Muscle layer of duodenum (tissue), 2 donors: ENCODE data around the gene CYTH3.
A peak's percentile ranks its signal among the peaks of the same experiment; 100 is the strongest.
"Not testable (repeated sequence)": the region's sequence is repeated elsewhere in the genome, so short reads cannot be mapped to it uniquely, and the experiment has no call there.

Source experiments
- H3K27ac ChIP-seq: one replicate; pipeline ENCODE4 v1.7.0; 2013; ENCODE audit warnings: mild to moderate bottlenecking, low read length
- H3K27me3 ChIP-seq: one replicate; pipeline ENCODE4 v1.7.0; 2013; ENCODE audit warnings: low read depth, mild to moderate bottlenecking, control low read depth, low read length
- H3K36me3 ChIP-seq, 2 donors: one replicate each; pipeline ENCODE4 v1.7.0; 2013; ENCODE audit warnings: low read length in 2 of 2, control low read depth in 1 of 2, mild to moderate bottlenecking in 1 of 2; ENCODE audit not compliant: insufficient read depth in 2 of 2, control insufficient read depth in 1 of 2
- H3K4me1 ChIP-seq, 2 donors: one replicate each; pipeline ENCODE4 v1.7.0; 2013; ENCODE audit warnings: low read length in 2 of 2, mild to moderate bottlenecking in 2 of 2, control low read depth in 1 of 2, moderate library complexity in 1 of 2; ENCODE audit not compliant: insufficient read depth in 2 of 2, control insufficient read depth in 1 of 2
- H3K4me3 ChIP-seq, 2 donors: one replicate each; pipeline ENCODE4 v1.7.0; 2013; ENCODE audit warnings: low read length in 2 of 2, low read depth in 1 of 2, mild to moderate bottlenecking in 1 of 2
- H3K9me3 ChIP-seq, 2 donors: one replicate each; pipeline ENCODE4 v1.7.0; 2013; ENCODE audit warnings: low read length in 2 of 2, control low read depth in 1 of 2, mild to moderate bottlenecking in 1 of 2; ENCODE audit not compliant: control insufficient read depth in 1 of 2
- donor health status: healthy.

The CYTH3 gene

GRCh38 chr7:6238309-6238925 lies 34.0 kb downstream of the CYTH3 start:
- no peak overlapping the region for H3K27ac ChIP-seq
- H3K4me3 ChIP-seq = no peak overlapping the region
- no peaks in the 10 kb centered on the region for H3K9me3 ChIP-seq
- no peaks in the 10 kb centered on the region for H3K4me1 ChIP-seq
- no peaks in the 10 kb centered on the region for H3K27me3 ChIP-seq
- H3K36me3 ChIP-seq = no peaks in the 10 kb centered on the region

- Histone ChIP-seq H3K4me3 (no peak overlapping the region), H3K4me1 (peaks cover 0 to 2% of the 10 kb centered on the region in 2 donors), H3K27ac (no peak overlapping the region), H3K27me3 (no peaks in the 10 kb centered on the region), H3K36me3 (no peaks in the 10 kb centered on the region), H3K9me3 (no peaks in the 10 kb centered on the region)
Measured at GRCh38 chr7:6237730-6238129, 34.7 kb downstream of the CYTH3 start.

- Histone ChIP-seq H3K36me3 (no peaks in the 10 kb centered on the region), H3K4me1 (peaks cover 6 to 8% of the 10 kb centered on the region in 2 donors), H3K27me3 (no peaks in the 10 kb centered on the region), H3K9me3 (no peaks in the 10 kb centered on the region), H3K27ac (no peak overlapping the region), H3K4me3 (no peak overlapping the region)
Measured at GRCh38 chr7:6237011-6237410, 35.4 kb downstream of the CYTH3 start.

GRCh38 chr7:6235029-6235871 lies 37.2 kb downstream of the CYTH3 start:
- Histone ChIP-seq H3K27ac (no peak overlapping the region), H3K4me3 (no peak overlapping the region), H3K36me3 (no peaks in the 10 kb centered on the region), H3K9me3 (no peaks in the 10 kb centered on the region), H3K27me3 (no peaks in the 10 kb centered on the region), H3K4me1 (peaks cover 7 to 8% of the 10 kb centered on the region in 2 donors)

GRCh38 chr7:6234384-6234783 lies 38.0 kb downstream of the CYTH3 start:
- H3K4me1 ChIP-seq = peaks cover 7 to 8% of the 10 kb centered on the region in 2 donors
- no peaks in the 10 kb centered on the region for H3K9me3 ChIP-seq
- no peaks in the 10 kb centered on the region for H3K27me3 ChIP-seq
- no peak overlapping the region for H3K4me3 ChIP-seq
- H3K36me3 ChIP-seq = no peaks in the 10 kb centered on the region
- no peak overlapping the region for H3K27ac ChIP-seq

GRCh38 chr7:6232534-6232933 lies 39.9 kb downstream of the CYTH3 start:
- no peaks in the 10 kb centered on the region for H3K36me3 ChIP-seq
- no peaks in the 10 kb centered on the region for H3K27me3 ChIP-seq
- no peaks in the 10 kb centered on the region for H3K9me3 ChIP-seq
- H3K4me1 ChIP-seq = peaks cover 14 to 18% of the 10 kb centered on the region in 2 donors
- H3K4me3 ChIP-seq = peak overlapping the region in 1 of 2 donors; percentile 19
- no peak overlapping the region for H3K27ac ChIP-seq

- Histone ChIP-seq H3K4me1 (peaks cover 14 to 22% of the 10 kb centered on the region in 2 donors), H3K4me3 (no peak overlapping the region), H3K27me3 (no peaks in the 10 kb centered on the region), H3K36me3 (no peaks in the 10 kb centered on the region), H3K9me3 (no peaks in the 10 kb centered on the region), H3K27ac (no peak overlapping the region)
Measured at GRCh38 chr7:6232116-6232515, 40.3 kb downstream of the CYTH3 start.

- Histone ChIP-seq H3K9me3 (no peaks in the 10 kb centered on the region), H3K27ac (no peak overlapping the region), H3K27me3 (no peaks in the 10 kb centered on the region), H3K4me3 (no peak overlapping the region), H3K36me3 (no peaks in the 10 kb centered on the region), H3K4me1 (peaks cover 14 to 31% of the 10 kb centered on the region in 2 donors)
Measured at GRCh38 chr7:6231184-6231583, 41.2 kb downstream of the CYTH3 start.

- H3K36me3 ChIP-seq, H3K27me3 ChIP-seq, H3K9me3 ChIP-seq: not testable (repeated sequence)
- peak overlapping the region; percentile 62 for H3K27ac ChIP-seq
- peak overlapping the region in 1 of 2 donors; percentile 17 for H3K4me3 ChIP-seq
- peaks cover 14 to 39% of the 10 kb centered on the region in 2 donors for H3K4me1 ChIP-seq
Measured at GRCh38 chr7:6229284-6229683, 43.1 kb downstream of the CYTH3 start.

- peak overlapping the region; percentile 17 to 27 for H3K4me3 ChIP-seq
- no peaks in the 10 kb centered on the region for H3K27me3 ChIP-seq
- no peaks in the 10 kb centered on the region for H3K9me3 ChIP-seq
- no peaks in the 10 kb centered on the region for H3K36me3 ChIP-seq
- H3K4me1 ChIP-seq = peaks cover 14 to 39% of the 10 kb centered on the region in 2 donors
- H3K27ac ChIP-seq = peak overlapping the region; percentile 62
Measured at GRCh38 chr7:6228361-6229229, 43.8 kb downstream of the CYTH3 start.

- H3K27ac ChIP-seq = peak overlapping the region; percentile 62
- peaks cover 8 to 37% of the 10 kb centered on the region in 2 donors for H3K4me1 ChIP-seq
- H3K36me3 ChIP-seq = no peaks in the 10 kb centered on the region
Measured at GRCh38 chr7:6227294-6227846, 45.1 kb downstream of the CYTH3 start.

More at GRCh38 chr7:6227294-6227846, 45.1 kb downstream of the CYTH3 start:
- H3K9me3 ChIP-seq = no peaks in the 10 kb centered on the region
- no peak overlapping the region for H3K4me3 ChIP-seq
- no peaks in the 10 kb centered on the region for H3K27me3 ChIP-seq
